ENCODE measurements around the gene SHE.

SHE gene

DNA sequence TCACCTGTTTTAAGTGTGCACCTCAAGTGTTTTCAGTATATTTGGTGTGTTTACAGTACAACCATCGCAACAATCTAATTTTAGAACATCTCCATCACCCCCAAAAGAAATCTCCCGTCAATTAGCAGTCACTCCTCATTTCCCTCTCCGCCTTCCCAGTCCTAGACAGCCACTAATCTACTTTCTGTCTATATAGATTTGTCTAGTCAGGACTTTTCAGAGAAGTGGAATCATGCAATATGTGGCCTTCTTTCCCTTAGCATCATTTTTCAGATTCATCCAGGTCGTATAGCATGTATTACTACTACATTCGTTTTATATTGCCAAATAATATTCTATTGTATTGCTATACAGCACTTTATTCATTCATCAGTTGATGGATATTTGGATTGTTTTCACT is 1.7 kb upstream of the SHE start:
- H3K27ac ChIP-seq (ENCODE audit: low read length) = no peak overlapping the region
- H3K27me3 ChIP-seq (ENCODE audit: insufficient read depth, low read length) = peaks cover 95% of the 10 kb centered on the region
- H3K9ac ChIP-seq (ENCODE audit: low read depth, low read length) = no peak overlapping the region
- no peaks in the 10 kb centered on the region for H3K4me1 ChIP-seq (ENCODE audit: insufficient read depth, low read length)
- no peaks in the 10 kb centered on the region for H3K36me3 ChIP-seq (ENCODE audit: insufficient read depth, low read depth, low read length)
- no peaks in the 10 kb centered on the region; the same call in none of the 2 replicates for H3K9me3 ChIP-seq (ENCODE audit: insufficient read depth, low read depth, low read length)
- no peak overlapping the region for H3K4me3 ChIP-seq (ENCODE audit: low read length)

GRCh38 chr1:154502744-154503115 is 518 bp upstream of the SHE start:
- no peaks in the 10 kb centered on the region for H3K4me1 ChIP-seq (ENCODE audit: insufficient read depth, low read length)
- H3K36me3 ChIP-seq (ENCODE audit: insufficient read depth, low read depth, low read length) = no peaks in the 10 kb centered on the region
- peak overlapping the region; percentile 35; the same call in 1 of the 2 replicates for H3K4me3 ChIP-seq (ENCODE audit: low read length)
- H3K27me3 ChIP-seq (ENCODE audit: insufficient read depth, low read length) = peaks cover 92% of the 10 kb centered on the region
- H3K9me3 ChIP-seq (ENCODE audit: insufficient read depth, low read depth, low read length) = no peaks in the 10 kb centered on the region; the same call in none of the 2 replicates
- H3K27ac ChIP-seq (ENCODE audit: low read length) = no peak overlapping the region
- no peak overlapping the region for H3K9ac ChIP-seq (ENCODE audit: low read depth, low read length)

- no peaks in the 10 kb centered on the region for H3K4me1 ChIP-seq (ENCODE audit: insufficient read depth, low read length)
- H3K36me3 ChIP-seq (ENCODE audit: insufficient read depth, low read depth, low read length) = no peaks in the 10 kb centered on the region
- peaks cover 80% of the 10 kb centered on the region for H3K27me3 ChIP-seq (ENCODE audit: insufficient read depth, low read length)
- H3K9me3 ChIP-seq (ENCODE audit: insufficient read depth, low read depth, low read length) = no peaks in the 10 kb centered on the region; the same call in none of the 2 replicates
- no peak overlapping the region for H3K9ac ChIP-seq (ENCODE audit: low read depth, low read length)
- H3K4me3 ChIP-seq (ENCODE audit: low read length) = peak overlapping the region; percentile 52
- no peak overlapping the region for H3K27ac ChIP-seq (ENCODE audit: low read length)
Observed at GRCh38 chr1:154501423-154502065, 668 bp downstream of the SHE start.

GRCh38 chr1:154500533-154500932 is 1.7 kb downstream of the SHE start:
- H3K27me3 ChIP-seq (ENCODE audit: insufficient read depth, low read length) = peaks cover 72% of the 10 kb centered on the region
- H3K4me3 ChIP-seq (ENCODE audit: low read length) = no peak overlapping the region
- H3K9me3 ChIP-seq (ENCODE audit: insufficient read depth, low read depth, low read length) = no peaks in the 10 kb centered on the region; the same call in none of the 2 replicates
- H3K9ac ChIP-seq (ENCODE audit: low read depth, low read length) = no peak overlapping the region
- no peak overlapping the region for H3K27ac ChIP-seq (ENCODE audit: low read length)
- no peaks in the 10 kb centered on the region for H3K4me1 ChIP-seq (ENCODE audit: insufficient read depth, low read length)
- no peaks in the 10 kb centered on the region for H3K36me3 ChIP-seq (ENCODE audit: insufficient read depth, low read depth, low read length)

GRCh38 chr1:154499446-154499845 is 2.8 kb downstream of the SHE start:
- Histone ChIP-seq H3K27me3 (ENCODE audit: insufficient read depth, low read length) (peaks cover 62% of the 10 kb centered on the region), H3K9me3 (ENCODE audit: insufficient read depth, low read depth, low read length) (no peaks in the 10 kb centered on the region; the same call in none of the 2 replicates), H3K27ac (ENCODE audit: low read length) (no peak overlapping the region), H3K9ac (ENCODE audit: low read depth, low read length) (no peak overlapping the region), H3K4me3 (ENCODE audit: low read length) (no peak overlapping the region), H3K36me3 (ENCODE audit: insufficient read depth, low read depth, low read length) (no peaks in the 10 kb centered on the region), H3K4me1 (ENCODE audit: insufficient read depth, low read length) (no peaks in the 10 kb centered on the region)

- Histone ChIP-seq H3K36me3 (ENCODE audit: insufficient read depth, low read depth, low read length) (no peaks in the 10 kb centered on the region), H3K4me1 (ENCODE audit: insufficient read depth, low read length) (peaks cover 4% of the 10 kb centered on the region; the same call in 1 of the 2 replicates), H3K27me3 (ENCODE audit: insufficient read depth, low read length) (peaks cover 39% of the 10 kb centered on the region), H3K9ac (ENCODE audit: low read depth, low read length) (no peak overlapping the region), H3K4me3 (ENCODE audit: low read length) (no peak overlapping the region), H3K27ac (ENCODE audit: low read length) (no peak overlapping the region), H3K9me3 (ENCODE audit: insufficient read depth, low read depth, low read length) (no peaks in the 10 kb centered on the region)
Observed at GRCh38 chr1:154497026-154497806, 5.0 kb downstream of the SHE start.

- Histone ChIP-seq H3K36me3 (ENCODE audit: insufficient read depth, low read depth, low read length) (no peaks in the 10 kb centered on the region), H3K4me1 (ENCODE audit: insufficient read depth, low read length) (peaks cover 4% of the 10 kb centered on the region; the same call in 1 of the 2 replicates), H3K9ac (ENCODE audit: low read depth, low read length) (no peak overlapping the region), H3K27me3 (ENCODE audit: insufficient read depth, low read length) (peaks cover 31% of the 10 kb centered on the region), H3K4me3 (ENCODE audit: low read length) (no peak overlapping the region), H3K27ac (ENCODE audit: low read length) (no peak overlapping the region), H3K9me3 (ENCODE audit: insufficient read depth, low read depth, low read length) (no peaks in the 10 kb centered on the region)
Observed at GRCh38 chr1:154496383-154496782, 5.8 kb downstream of the SHE start.

- Histone ChIP-seq H3K4me3 (ENCODE audit: low read length) (no peak overlapping the region), H3K36me3 (ENCODE audit: insufficient read depth, low read depth, low read length) (no peaks in the 10 kb centered on the region), H3K27ac (ENCODE audit: low read length) (no peak overlapping the region), H3K27me3 (ENCODE audit: insufficient read depth, low read length) (peaks cover 24% of the 10 kb centered on the region), H3K4me1 (ENCODE audit: insufficient read depth, low read length) (peaks cover 4% of the 10 kb centered on the region; the same call in 1 of the 2 replicates), H3K9me3 (ENCODE audit: insufficient read depth, low read depth, low read length) (no peaks in the 10 kb centered on the region), H3K9ac (ENCODE audit: low read depth, low read length) (no peak overlapping the region)
Observed at GRCh38 chr1:154495496-154496273, 6.5 kb downstream of the SHE start.

GRCh38 chr1:154493276-154493675 is 8.9 kb downstream of the SHE start:
- Histone ChIP-seq H3K27ac (ENCODE audit: low read length) (no peak overlapping the region), H3K9me3 (ENCODE audit: insufficient read depth, low read depth, low read length) (no peaks in the 10 kb centered on the region), H3K9ac (ENCODE audit: low read depth, low read length) (no peak overlapping the region), H3K4me1 (ENCODE audit: insufficient read depth, low read length) (peaks cover 4% of the 10 kb centered on the region; the same call in 1 of the 2 replicates), H3K4me3 (ENCODE audit: low read length) (no peak overlapping the region), H3K36me3 (ENCODE audit: insufficient read depth, low read depth, low read length) (no peaks in the 10 kb centered on the region), H3K27me3 (ENCODE audit: insufficient read depth, low read length) (no peaks in the 10 kb centered on the region; the same call in 1 of the 2 replicates)

DNA sequence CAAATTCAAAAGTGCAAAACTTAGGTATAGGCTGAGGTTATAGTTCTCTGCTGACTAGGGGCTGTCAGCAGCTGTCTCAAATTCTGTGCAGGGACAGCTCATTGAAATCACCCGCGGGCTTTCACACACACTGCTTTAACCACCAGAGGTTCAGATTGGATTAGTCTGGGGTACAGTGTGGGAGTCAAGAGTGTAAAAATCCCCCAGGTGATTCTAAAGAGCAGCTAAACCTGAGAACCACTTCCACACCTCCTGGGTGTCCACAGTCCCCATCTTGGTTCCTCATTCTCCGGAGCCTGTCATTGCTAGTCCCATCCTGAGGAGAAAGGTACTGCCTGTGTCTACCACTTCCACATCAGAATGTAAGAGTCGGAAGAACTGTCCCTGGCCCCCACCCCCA is 10.1 kb downstream of the SHE start:
- peaks cover 4% of the 10 kb centered on the region; the same call in 1 of the 2 replicates for H3K4me1 ChIP-seq (ENCODE audit: insufficient read depth, low read length)

GRCh38 chr1:154490317-154490716 is 11.9 kb downstream of the SHE start:
- H3K9me3 ChIP-seq (ENCODE audit: insufficient read depth, low read depth, low read length) = no peaks in the 10 kb centered on the region
- H3K4me3 ChIP-seq (ENCODE audit: low read length) = no peak overlapping the region
- H3K4me1 ChIP-seq (ENCODE audit: insufficient read depth, low read length) = peaks cover 4% of the 10 kb centered on the region; the same call in 1 of the 2 replicates
- no peak overlapping the region for H3K27ac ChIP-seq (ENCODE audit: low read length)
- no peaks in the 10 kb centered on the region; the same call in 1 of the 2 replicates for H3K27me3 ChIP-seq (ENCODE audit: insufficient read depth, low read length)
- H3K9ac ChIP-seq (ENCODE audit: low read depth, low read length) = no peak overlapping the region
- no peaks in the 10 kb centered on the region for H3K36me3 ChIP-seq (ENCODE audit: insufficient read depth, low read depth, low read length)

More for the DNA sequence above, 10.1 kb downstream of the SHE start:
- Histone ChIP-seq H3K4me3 (ENCODE audit: low read length) (no peak overlapping the region), H3K27me3 (ENCODE audit: insufficient read depth, low read length) (no peaks in the 10 kb centered on the region; the same call in 1 of the 2 replicates), H3K9me3 (ENCODE audit: insufficient read depth, low read depth, low read length) (no peaks in the 10 kb centered on the region), H3K36me3 (ENCODE audit: insufficient read depth, low read depth, low read length) (no peaks in the 10 kb centered on the region), H3K9ac (ENCODE audit: low read depth, low read length) (no peak overlapping the region), H3K27ac (ENCODE audit: low read length) (no peak overlapping the region)

All from iPS-20b (cell line).